HEK293T (cell line): Measurements from ENCODE around the gene PLPP4.

Experiments used
- ARNT ChIP-seq: fragments of 450-650 bp; IDR thresholded peaks from 2 replicates; pipeline ENCODE4 v1.6.1; 2017; ENCODE audit warnings: mild to moderate bottlenecking
- BHLHE40 ChIP-seq: fragments of 450-650 bp; IDR thresholded peaks from 2 replicates; pipeline ENCODE4 v1.6.1; 2016; ENCODE audit warnings: mild to moderate bottlenecking, moderate library complexity, borderline replicate concordance
- ELF4 ChIP-seq: fragments of 450-650 bp; IDR thresholded peaks from 2 replicates; pipeline ENCODE4 v1.6.1; 2017; ENCODE audit warnings: antibody characterized with exemption
- FOXM1 ChIP-seq: fragments of 450-650 bp; IDR thresholded peaks from 2 replicates; pipeline ENCODE4 v1.6.1; 2017; ENCODE audit warnings: mild to moderate bottlenecking, borderline replicate concordance
- HDGF ChIP-seq: fragments of 450-650 bp; IDR thresholded peaks from 2 replicates; pipeline ENCODE4 v1.6.1; 2017; ENCODE audit warnings: antibody characterized with exemption, borderline replicate concordance
- LEF1 ChIP-seq: fragments of 450-650 bp; IDR thresholded peaks from 2 replicates; pipeline ENCODE4 v1.6.1; 2017; ENCODE audit warnings: mild to moderate bottlenecking, borderline replicate concordance
- NFRKB ChIP-seq: fragments of 450-650 bp; IDR thresholded peaks from 2 replicates; pipeline ENCODE4 v1.6.1; 2016; ENCODE audit warnings: mild to moderate bottlenecking, moderate library complexity
- SP1 ChIP-seq: fragments of 450-650 bp; IDR thresholded peaks from 2 replicates; pipeline ENCODE4 v1.6.1; 2017
- TARDBP ChIP-seq: fragments of 450-650 bp; IDR thresholded peaks from 2 replicates; pipeline ENCODE4 v1.6.1; 2016
- ZNF384 ChIP-seq: fragments of 450-650 bp; IDR thresholded peaks from 2 replicates; pipeline ENCODE4 v1.6.1; 2016
- TF ChIP-seq, protein P1 (sequence below): fragments of 450-650 bp; IDR thresholded peaks from 2 replicates; pipeline ENCODE4 v1.6.1; 2016

- no peak for TF ChIP-seq TARDBP
- TF ChIP-seq HDGF: no peak
- no peak for TF ChIP-seq ARNT
- no peak for TF ChIP-seq FOXM1
- TF ChIP-seq ZNF384: no peak
- no peak for TF ChIP-seq BHLHE40
- TF ChIP-seq LEF1: no peak
- no peak for TF ChIP-seq SP1
- no peak for TF ChIP-seq NFRKB
- TF ChIP-seq, protein P1, sequence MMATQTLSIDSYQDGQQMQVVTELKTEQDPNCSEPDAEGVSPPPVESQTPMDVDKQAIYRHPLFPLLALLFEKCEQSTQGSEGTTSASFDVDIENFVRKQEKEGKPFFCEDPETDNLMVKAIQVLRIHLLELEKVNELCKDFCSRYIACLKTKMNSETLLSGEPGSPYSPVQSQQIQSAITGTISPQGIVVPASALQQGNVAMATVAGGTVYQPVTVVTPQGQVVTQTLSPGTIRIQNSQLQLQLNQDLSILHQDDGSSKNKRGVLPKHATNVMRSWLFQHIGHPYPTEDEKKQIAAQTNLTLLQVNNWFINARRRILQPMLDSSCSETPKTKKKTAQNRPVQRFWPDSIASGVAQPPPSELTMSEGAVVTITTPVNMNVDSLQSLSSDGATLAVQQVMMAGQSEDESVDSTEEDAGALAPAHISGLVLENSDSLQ: no peak
- no peak for TF ChIP-seq ELF4
Observed at GRCh38 chr10:120632047-120632446, 175.0 kb downstream of the PLPP4 start.
